ENCODE results near the gene NUMB.

NUMB gene

GRCh38 chr14:73458183-73458976 lies at the start of gene NUMB:
TSS of gene NUMB (minus strand) at chr14:73458546. CDS start at chr14:73355751, 102,795 bp downstream.
- H3K36me3 ChIP-seq (ENCODE audit: control insufficient read depth, insufficient read depth, low read length): no peaks in the 10 kb centered on the region
- no peaks in the 10 kb centered on the region for H3K27me3 ChIP-seq (replicated peaks; ENCODE audit: control insufficient read depth, insufficient read depth, low read length)
- no peak for TF ChIP-seq CTCF (IDR thresholded peaks at IDR 0.05; ENCODE audit: insufficient read depth, low read length, poor library complexity, severe bottlenecking)

GRCh38 chr14:73503648-73504047 lies 45.3 kb upstream of the NUMB start:
- DNase-seq (ENCODE audit: extremely low read depth, insufficient read length): peak; percentile 14
- TF ChIP-seq CTCF (IDR thresholded peaks at IDR 0.05; ENCODE audit: insufficient read depth, low read length, poor library complexity, severe bottlenecking): no peak
- H3K36me3 ChIP-seq (ENCODE audit: control insufficient read depth, insufficient read depth, low read length): no peaks in the 10 kb centered on the region
- no peaks in the 10 kb centered on the region for H3K27me3 ChIP-seq (replicated peaks; ENCODE audit: control insufficient read depth, insufficient read depth, low read length)
- H3K4me3 ChIP-seq (replicated peaks; ENCODE audit: low read depth, low read length): no peak overlapping the region

More at GRCh38 chr14:73458183-73458976, at the start of gene NUMB:
- peak; percentile 92 for DNase-seq (ENCODE audit: extremely low read depth, insufficient read length)
- H3K4me3 ChIP-seq (replicated peaks; ENCODE audit: low read depth, low read length): peak within 1 kb of the TSS; percentile 95

DNA sequence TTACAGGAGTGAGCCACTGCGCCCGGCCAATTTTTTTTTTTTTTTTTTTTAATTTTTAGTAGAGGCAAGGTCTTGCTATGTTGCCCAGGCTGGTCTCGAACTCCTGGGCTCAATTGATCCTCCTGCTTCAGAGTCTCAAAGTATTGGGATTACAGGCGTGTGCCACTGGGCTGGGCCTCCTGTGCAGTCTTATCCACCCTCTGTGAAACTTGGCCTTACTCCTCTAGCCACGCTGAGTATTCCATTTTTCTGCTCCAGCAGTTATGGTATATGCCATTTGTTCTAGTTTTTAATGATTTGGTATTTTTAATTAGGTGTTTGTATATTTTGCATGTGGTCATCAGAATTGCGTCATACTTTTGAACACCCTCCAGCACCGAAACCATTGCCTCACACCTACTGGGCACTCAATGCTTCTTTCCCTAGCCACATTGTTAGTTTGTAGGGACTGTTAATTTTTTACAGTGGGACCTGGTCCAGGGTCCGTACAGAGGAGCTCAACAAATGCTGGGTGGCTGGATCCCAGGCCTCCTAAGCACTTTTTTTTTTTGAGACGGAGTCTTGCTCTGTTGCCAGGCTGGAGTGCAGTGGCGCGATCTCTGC lies 43.8 kb upstream of the NUMB start:
- no peak overlapping the region for H3K4me3 ChIP-seq (replicated peaks; ENCODE audit: low read depth, low read length)
- DNase-seq (ENCODE audit: extremely low read depth, insufficient read length): no peak
- peaks cover 1% of the 10 kb centered on the region; the same call in 1 of the 2 replicates for H3K36me3 ChIP-seq (ENCODE audit: control insufficient read depth, insufficient read depth, low read length)
- H3K27me3 ChIP-seq (replicated peaks; ENCODE audit: control insufficient read depth, insufficient read depth, low read length): no peaks in the 10 kb centered on the region
- no peak for TF ChIP-seq CTCF (IDR thresholded peaks at IDR 0.05; ENCODE audit: insufficient read depth, low read length, poor library complexity, severe bottlenecking)

GRCh38 chr14:73500360-73500759 lies 42.0 kb upstream of the NUMB start:
- no peak for TF ChIP-seq CTCF (IDR thresholded peaks at IDR 0.05; ENCODE audit: insufficient read depth, low read length, poor library complexity, severe bottlenecking)
- Histone ChIP-seq H3K36me3 (ENCODE audit: control insufficient read depth, insufficient read depth, low read length) (peaks cover 1% of the 10 kb centered on the region), H3K4me3 (replicated peaks; ENCODE audit: low read depth, low read length) (no peak overlapping the region), H3K27me3 (replicated peaks; ENCODE audit: control insufficient read depth, insufficient read depth, low read length) (no peaks in the 10 kb centered on the region)
- no peak for DNase-seq (ENCODE audit: extremely low read depth, insufficient read length)

- Histone ChIP-seq H3K4me3 (replicated peaks; ENCODE audit: low read depth, low read length) (no peak overlapping the region), H3K36me3 (ENCODE audit: control insufficient read depth, insufficient read depth, low read length) (peaks cover 2% of the 10 kb centered on the region), H3K27me3 (replicated peaks; ENCODE audit: control insufficient read depth, insufficient read depth, low read length) (no peaks in the 10 kb centered on the region)
- no peak for TF ChIP-seq CTCF (IDR thresholded peaks at IDR 0.05; ENCODE audit: insufficient read depth, low read length, poor library complexity, severe bottlenecking)
- no peak for DNase-seq (ENCODE audit: extremely low read depth, insufficient read length)
These were observed 36.2 kb upstream of the NUMB start for GRCh38 chr14:73494593-73494992.

All from GM06990 (cell line).